Stimulated activated CD8-positive, alpha-beta memory T cell treated with anti-CD3 and anti-CD28 coated beads, Interleukin-15, amount 100 ng/mL, for 48 hours (primary cell): ENCODE results near the gene CD8A.
"Not testable (repeated sequence)": the region's sequence is repeated elsewhere in the genome, so short reads cannot be mapped to it uniquely, and the experiment has no call there.

Experiments used
- DNase-seq, 2 donors: peaks; one replicate each; pipeline ENCODE4 v3.0.0-alpha.2; 2020; ENCODE audit warnings: low read depth in 2 of 2

Gene CD8A

DNA sequence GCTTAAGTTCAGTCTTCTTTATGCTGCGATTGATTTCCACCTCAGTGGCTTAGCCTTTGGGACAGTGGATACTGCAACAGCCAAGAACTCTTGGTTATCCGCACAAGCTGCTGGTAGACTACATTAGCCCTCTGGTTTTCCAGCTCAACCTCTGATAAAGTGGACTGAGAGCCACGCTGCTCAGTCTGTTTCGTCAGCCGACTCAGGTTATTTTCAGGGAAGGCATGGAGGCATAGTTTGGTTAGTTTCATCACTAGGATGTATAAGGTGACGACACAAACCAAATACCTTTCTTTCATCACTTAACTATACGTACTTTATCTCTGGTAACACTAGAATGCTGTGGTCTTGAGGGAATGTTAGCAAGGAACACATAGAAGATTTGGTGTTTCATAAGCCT is 14.2 kb downstream of the CD8A start:
- DNase-seq, result no peak

DNA sequence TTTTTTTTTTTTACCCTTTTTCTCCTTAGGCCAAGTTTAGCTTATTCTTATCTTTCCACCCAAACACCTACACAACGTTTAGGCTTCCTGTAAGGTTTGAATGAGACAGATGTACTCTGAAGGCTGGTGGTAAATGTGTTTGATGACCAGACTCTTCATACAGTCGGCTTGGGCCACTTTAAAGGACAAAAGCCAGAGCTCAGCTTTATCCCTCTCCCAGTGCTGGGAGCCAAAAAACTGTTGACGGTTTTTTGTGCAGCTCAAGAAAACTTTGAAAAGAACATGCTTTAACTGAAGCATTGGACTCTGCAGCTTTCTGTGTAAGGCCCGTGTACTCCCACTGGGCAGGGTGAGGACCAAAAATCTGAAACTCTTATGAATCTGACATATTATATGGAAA is 15.4 kb downstream of the CD8A start:
- DNase-seq, result no peak

DNA sequence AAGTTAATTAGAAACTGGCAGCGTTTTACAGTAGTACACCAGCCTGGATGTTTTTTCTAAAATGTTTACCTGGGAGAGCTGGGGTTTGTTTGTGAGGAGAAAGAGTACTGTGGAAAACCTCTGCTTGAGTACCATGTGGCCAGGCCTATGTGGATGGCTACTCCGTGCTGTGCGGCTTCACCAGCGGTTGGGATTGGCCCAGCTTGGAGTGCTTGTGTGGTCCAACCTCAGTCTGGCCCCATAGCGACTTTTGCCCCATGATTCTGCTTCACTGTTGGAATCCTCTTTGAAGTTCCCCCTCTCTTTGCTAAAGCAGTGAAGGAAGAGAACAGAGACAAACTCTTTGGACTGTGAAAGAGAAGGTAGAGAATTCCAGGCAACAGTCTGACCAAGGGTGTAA is 15.9 kb downstream of the CD8A start:
- DNase-seq, result no peak

DNA sequence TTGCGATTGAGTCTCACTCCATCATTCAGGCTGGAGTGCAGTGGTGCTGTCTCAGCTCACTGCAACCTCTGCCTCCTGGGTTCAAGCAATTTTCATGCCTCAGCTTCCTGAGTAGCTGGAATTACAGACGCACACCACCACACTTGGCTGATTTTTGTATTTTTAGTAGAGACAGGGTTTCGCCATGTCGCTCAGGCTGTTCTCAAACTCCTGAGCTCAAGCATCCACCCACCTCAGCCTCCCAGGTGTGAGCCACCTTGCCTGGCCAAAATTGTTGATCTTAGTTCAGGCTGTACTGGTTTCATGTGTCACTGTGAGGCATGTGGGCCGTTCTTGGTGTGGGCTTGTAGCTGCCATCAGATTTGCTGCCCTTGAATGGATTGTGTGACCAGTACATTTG is 18.1 kb downstream of the CD8A start:
- no peak for DNase-seq

DNA sequence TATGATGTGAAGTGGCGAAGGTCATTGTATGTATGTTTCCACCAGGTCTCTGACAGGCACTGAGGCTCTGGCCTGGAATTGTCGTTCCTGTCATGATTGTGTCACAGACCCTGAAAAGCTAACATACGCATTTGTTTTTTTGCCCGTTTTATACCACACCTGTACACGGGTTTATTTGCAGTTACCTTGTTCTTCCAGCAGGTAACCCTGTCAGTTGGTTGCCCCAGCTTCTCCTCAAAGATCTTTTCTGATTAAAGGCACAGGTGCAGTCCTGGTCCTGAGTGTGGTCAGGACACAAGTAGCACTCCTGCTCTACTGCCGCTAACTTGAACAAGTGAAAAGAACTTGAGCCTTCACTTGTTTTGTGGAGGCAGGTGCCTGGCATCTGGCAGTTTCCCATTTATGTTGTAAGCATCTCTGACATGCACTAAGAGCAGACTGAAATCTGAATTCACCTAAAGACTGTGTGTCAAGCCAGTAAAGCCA is 19.9 kb downstream of the CD8A start:
- DNase-seq, result no peak

DNA sequence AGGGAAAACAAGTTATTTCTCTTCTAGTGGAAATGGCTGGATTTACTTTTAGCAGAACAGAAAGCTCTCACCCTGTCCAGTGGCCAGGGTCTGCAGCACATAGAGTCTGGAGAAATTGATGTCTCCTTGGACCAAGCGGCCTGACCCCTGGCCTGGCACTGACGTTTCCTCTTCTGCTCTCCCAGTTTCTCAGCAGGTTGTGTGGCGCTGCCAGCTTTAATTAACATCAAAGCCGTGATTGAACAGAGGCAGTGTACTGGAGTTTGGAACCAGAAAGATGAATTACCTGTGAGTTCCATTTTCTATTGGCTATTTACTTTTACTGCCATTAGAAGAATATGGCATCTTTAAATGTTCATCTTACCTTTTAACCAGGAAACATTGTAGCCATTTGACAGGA is 20.9 kb downstream of the CD8A start:
- no peak for DNase-seq

DNA sequence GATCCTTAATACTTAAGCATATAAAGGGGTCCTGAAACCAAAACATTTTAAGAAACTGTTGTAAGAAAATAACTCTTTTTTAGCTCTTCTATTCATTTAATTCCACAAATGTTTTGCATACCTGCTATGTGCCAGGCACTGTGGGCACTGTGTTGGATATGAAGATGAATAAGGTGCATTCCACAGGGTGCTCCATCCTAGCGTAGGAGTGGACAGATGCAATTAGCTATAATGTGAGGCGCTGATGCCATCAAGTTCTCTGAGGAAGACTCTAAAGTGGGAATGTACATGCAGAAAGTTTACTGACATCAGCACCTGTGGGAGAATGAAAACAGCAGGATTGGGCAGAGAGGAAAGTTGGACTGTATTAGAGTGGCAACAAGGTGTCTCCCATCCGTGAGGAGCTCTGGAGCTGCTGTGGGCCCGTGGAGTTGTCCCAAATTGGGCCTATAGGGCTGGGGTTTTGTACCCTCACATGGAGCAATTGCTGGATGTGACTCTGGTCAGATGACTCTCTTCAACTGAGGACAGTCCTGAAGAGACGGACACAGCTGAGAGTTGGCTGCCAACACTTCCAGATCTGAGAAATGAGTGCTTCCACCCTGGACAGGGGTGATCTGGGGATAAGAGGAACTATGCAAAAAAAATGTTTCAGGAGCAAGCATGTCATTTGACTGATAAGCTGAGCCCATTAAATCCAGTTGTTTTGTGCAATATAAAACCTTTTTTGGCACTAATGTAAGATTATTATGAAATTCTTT is 22.3 kb downstream of the CD8A start:
- no peak for DNase-seq

DNA sequence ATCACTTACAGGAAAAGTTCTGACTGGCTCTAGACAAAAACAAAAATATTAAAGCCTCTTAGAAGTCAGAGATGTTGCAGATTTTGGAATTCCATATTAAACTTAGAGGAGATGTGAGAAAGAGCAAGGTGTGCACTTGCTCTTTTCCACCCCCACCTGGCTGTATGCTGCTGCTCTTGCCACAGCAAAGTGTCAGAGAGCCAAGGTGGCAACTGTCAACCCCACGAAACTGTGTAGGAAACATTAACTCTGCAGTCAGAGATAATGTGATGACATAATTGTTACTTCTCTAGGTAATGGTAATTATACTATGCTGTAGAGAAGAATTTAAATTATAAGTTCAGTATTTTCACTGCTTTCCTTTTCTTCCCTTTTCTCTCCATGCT is 25.4 kb downstream of the CD8A start:
- DNase-seq, result no peak

DNA sequence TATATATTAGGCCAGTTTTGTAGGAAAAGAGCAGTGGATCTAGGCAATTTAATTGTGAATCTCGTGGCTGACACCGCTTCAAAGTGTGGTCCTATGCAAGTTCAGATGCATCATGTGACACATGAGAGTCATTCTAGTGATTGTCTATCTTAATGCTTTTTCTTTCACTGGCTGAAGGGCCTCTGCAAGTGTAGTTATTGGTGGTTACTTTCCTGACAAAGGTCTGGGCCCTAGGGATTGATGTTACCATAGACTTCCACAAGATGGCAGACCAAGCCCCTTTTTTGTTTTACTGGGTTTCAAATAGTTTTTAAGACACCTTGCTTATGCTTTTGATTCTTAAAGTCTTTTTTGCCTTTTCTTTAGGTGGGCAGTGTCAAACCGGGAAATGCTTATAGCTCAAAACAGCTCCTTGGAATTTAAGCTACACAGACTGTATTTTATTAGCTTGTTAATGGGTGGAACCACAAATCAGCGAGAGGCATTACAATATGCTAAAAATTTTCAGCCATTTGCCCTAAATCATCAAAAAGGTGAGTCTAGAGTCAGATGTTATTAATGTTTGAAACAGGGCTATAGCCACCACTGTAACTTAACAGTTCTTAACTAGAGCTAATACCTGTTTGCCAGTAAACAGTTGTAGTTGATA is 25.9 kb downstream of the CD8A start:
- no peak for DNase-seq

DNA sequence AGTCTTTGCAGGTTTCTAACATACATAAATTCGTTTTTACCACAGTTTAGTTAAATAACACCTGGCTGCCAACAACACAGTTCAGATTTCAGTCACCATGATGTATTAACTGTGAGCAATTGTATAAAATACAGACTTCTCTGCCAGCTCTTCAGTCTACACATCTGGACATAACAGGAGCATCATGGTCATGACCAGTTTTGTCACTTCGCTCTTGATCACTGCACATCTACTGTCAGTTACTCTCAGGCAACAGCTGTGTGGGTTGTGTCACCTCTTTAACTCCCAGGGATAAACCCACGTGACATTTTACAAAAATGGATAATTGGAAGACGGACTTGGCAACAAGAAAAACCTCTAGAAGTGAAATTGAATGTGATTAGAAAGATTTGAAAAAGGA is 30.3 kb downstream of the CD8A start:
- no peak for DNase-seq

DNA sequence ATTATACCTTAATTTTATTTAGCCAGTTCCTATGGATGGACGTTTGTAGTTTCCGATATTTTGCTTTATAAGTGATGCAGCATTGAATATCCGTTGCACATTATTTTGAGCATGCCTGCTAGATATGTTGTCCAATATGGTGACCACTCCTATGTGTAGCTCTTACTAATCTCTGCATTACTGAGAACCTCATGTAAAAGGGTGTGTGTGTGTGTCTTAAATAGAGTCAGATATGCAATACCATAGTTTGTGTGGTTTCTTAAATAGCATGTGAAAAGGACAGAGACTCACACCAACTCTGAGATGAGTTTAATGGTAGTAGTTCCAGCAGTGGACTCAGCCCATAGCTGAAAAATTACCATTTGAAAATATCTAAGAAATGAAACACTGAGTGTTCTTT is 32.3 kb downstream of the CD8A start:
- DNase-seq, result no peak

DNA sequence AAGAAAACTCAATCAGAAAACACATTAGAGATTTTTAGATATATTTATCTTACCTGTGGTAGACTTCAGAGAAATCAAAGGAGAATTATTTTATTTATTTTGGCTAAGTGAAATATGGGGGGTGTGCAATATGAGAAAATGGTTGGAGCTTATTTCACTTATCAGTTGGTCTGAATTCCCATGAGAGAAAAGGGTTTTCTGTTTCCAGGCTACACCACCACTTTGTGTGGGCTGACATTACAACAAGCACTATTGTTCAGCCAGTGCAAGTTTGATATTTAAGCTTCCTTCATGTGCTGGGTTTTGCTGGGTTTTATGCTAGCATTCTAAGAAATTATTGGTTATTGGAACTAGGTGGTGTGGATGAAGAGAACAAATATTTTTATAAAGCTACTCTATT is 37.1 kb downstream of the CD8A start:
- no peak for DNase-seq

DNA sequence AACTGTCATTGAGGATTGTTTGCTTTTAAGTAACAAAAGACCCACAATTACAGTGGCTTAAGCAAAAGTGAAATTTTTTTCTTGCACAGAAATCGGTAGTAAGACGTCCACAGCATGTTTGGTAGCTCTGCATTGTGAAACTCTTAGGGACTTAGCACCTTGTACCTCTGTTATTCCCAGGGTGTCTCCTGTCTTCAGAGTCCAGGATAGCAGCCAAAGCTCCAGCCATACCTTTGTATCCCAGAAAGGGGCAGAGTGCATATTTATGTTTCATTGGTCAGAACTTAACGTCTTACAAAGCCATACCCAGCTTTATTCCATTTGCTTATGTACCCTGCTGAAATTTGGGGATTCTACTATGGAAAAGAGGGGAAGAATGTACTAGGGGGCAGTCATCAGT is 37.8 kb downstream of the CD8A start:
- no peak for DNase-seq

DNA sequence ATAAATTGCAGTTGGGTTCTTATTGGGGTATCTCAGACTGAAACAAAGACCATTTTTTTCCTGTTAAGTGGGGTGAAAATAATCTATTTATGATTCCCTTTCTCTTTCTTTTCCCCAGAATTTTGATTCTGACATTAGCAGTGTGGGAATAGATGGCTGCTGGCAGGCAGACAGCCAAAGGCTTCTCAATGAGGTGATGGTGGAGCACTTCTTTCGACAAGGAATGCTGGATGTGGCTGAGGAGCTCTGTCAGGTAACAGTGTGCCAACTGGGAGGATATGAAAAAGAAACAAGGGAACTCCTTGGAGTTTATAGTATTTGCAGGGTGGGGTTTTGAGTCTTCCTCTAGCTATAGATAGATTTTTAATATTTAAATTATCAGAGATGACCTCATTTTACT is 38.9 kb downstream of the CD8A start:
- no peak for DNase-seq

DNA sequence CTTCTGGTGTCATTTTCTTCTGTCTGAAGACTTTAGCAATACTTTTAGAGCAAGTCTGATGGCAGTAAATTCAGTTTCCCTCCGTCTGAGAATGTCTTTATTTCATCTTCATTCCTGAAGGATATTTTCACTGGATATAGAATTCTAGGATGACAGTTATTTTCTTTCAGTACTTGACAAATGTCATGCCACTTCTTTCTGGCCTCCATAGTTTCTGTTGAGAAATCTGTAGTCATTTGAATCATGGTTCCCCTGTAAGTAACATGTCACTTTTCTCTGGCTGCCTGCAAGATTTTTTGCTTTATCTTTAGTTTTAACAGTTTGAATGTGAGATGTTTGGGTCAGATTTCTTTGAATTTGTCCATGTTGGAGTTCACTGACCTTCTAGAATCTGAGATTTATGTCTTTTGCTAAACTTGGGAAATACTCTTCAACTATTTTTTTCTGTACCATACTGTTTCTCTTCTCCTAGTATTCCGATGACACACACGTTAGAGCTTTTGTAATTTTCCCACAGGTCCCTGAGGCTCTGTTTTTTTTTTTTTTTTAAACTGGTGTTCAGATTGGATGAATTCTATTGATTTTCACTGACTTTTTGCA is 40.4 kb downstream of the CD8A start:
- no peak for DNase-seq

DNA sequence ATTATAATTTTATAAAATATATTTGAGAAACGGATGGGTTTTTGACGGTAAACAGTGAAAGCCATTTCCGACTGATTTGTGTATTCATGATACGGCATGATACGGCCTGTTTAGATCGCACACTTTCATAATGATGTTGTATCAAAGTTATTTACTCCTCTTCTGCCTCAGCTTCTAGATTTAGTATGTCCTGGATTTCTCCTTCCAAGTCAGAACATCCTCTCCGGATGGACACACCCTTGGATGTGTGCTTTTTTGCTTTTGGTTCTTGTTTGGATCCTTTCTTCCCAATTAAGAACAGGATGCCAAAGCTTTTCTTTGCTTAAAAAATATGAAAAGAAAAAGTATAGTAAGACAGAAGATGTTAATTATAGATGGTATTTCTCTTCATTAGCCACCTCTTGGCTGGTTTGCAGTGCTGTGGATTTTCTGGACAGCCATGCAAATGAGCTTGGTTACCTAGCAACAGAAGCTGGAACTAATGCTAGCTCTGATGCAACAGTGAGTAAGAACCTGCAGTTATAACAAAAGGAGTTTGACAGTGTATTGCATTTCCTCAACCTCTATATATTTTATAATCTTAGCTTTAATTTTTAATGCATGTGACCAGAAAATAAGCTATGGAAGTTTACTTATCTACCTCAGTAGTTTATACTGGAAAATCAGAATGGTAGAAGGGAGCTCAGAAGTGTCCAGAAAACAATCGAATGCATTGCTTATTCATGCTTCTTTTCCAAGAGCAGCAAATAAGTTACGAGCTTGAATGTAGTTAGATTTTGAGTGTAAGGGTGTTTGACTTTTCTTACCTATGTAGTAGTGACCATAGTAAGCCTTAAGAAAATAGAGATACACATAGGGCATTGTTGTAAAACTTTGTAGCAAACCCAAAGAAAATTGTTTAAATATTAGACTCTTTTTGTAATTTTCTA is 42.7 kb downstream of the CD8A start:
- DNase-seq, result no peak

DNA sequence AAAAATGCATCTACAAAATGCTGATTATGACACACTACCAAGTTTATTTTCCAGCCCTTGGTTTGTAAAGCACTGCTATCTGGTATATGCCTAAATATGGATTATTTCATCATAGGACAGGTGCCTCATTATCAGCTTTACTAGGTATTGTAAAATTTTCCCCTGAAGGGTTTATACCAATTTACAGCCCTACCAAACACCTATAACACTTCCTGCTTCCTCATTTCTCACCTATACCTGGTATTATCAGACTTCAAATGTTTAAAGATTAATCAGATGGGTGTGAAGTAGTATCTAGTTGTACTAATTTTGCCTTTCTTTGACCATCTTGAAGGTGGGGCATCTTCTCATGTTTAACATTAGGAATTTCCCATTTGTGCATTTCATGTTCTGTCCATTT is 43.8 kb downstream of the CD8A start:
- no peak for DNase-seq

DNA sequence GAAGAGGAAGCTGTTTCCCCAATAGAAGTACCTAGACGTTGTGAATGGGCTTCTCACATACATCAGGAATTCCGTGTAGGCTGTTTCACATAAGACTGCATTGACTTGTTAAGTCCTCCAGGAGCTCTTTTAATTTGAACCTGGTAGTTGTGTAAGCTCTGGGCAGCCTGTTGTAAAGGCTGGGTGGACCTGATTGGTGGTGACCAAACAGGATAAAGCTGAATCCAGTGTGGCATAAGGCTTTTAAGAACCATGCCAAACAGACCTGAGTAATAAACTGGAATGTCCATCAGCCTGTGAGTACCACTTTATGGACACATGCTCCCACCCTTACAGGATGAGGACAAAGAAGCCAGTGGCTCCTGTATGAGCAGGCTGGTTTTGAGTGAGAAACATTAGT is 46.6 kb downstream of the CD8A start:
- no peak for DNase-seq

DNA sequence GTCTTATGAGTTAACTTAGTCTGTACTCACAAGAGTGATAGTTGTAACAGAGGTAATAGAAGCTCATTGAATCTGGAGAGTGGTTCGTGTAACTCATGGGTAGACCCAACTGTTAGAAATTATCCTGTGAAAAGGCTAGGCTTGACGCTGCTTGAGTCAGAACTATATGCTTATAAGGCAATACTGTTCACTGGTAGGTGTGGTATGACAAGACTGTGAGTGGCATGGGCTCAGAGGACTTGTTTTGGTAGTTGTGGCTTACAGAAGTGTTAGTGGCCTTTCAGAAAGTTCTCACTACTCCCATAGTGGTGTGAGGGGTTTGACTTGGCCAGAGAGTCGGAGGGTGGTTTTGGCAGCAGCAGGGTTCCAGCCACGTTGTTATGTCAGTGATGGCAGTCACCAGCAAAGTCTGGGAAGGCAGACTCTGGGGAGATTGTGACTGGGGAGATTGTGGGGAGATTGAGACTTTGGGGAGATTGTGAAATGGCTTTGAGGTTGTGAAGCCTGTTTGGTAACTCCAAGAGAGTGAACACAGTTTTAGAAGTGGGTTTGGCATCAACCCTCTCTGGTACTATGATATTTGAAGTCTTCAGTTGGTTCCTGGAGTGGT is 48.7 kb downstream of the CD8A start:
- DNase-seq, result not testable (repeated sequence)

DNA sequence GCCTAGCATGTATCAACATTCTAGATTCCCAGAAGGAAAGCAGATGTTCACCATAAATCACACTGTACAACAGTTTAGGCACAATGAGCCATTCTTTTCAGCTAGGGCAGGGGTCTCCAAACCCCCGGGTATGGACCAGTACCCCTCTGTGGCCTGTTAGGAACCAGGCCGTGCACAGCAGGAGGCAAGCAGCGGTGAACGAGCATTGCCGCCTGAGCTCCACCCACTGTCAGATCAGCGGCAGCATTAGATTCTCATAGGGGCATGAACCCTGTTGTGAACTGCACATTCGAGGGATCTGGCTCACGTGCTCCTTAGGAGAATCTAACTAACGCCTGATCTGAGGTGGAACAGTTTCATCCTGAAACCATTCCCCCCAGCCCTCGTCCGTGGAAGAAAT is 50.8 kb downstream of the CD8A start:
- not testable (repeated sequence) for DNase-seq

DNA sequence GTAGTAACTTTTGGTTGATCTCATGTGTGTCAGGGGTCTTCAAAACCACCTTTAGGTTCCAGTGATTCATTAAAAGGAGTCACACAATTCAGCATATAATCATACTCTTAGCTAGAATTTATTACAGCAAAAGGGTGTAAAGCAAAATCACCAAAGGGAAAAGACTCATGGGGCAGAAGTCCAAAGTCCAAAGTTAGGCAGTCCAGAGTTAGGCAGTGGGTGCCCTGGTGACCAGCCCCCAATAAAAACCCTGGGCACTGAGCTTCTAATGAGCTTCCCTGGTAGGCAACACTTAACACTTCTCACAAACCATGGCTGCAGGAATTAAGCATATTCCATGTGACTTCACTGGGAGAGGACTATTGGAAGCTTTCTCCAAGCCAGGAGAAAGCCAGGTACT is 51.2 kb downstream of the CD8A start:
- not testable (repeated sequence) for DNase-seq

DNA sequence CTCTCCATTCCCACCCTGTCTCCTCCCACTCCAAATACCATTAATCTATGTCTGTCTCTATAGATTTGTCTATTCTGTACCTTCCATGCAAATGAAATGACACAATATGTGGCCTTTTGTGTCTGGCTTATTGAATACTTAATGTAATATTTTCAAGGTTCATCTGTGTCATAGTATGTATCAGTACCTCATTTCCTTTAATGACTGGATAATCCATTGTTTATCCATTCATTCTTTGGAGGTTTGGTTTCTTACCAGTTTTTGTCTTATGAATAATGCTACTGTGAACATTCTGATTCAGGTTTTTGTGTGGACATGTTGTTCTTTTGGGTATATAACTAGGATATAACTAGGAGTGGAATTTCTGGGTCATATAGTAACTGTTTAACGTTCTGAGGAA is 55.8 kb downstream of the CD8A start:
- DNase-seq, result not testable (repeated sequence)
